PC-9 (cell line): Measurements from ENCODE around the gene C2orf49. TPM values are rescaled to one million over a fixed set of nuclear protein-coding genes. Genes with fewer than 3 reads are reported as not detected.

Experiments used
- BruUV-seq: library from RNA; stranded (reverse); fragments of 400-500 nt; replicated peaks from 2 replicates; lab custom pipeline; 2021; lab: Mats Ljungman, UMichigan
- CTCF ChIA-PET: fragments of 300-600 bp; sonication (Branson Sonifier 250); formaldehyde crosslinking; loops from one replicate; lab custom pipeline; 2022; ENCODE audit warnings: antibody characterized with exemption; lab: Charles Lee
- POLR2A ChIA-PET: fragments of 300-600 bp; sonication (Branson Sonifier 250); formaldehyde crosslinking; loops from one replicate; lab custom pipeline; 2022; ENCODE audit warnings: antibody characterized with exemption; ENCODE audit not compliant: unreplicated experiment; lab: Charles Lee
- DNase-seq, 2 experiments: peaks; one replicate each; pipeline versions ENCODE4 v3.0.0 to v3.0.0-alpha.2; 2015 to 2022; ENCODE audit warnings: mixed read lengths in 1 of 2
- H2AFZ ChIP-seq: fragments of 200-600 bp; sonication (generic); 2 replicates; pipeline ENCODE4 v1.8.1; 2017; ENCODE audit warnings: antibody characterized with exemption
- H3F3A ChIP-seq: fragments of 200-600 bp; sonication (generic); 2 replicates; pipeline ENCODE4 v1.8.1; 2017; ENCODE audit warnings: antibody characterized with exemption, mild to moderate bottlenecking, low read depth; ENCODE audit not compliant: insufficient read depth
- H3K27ac ChIP-seq: fragments of 200-600 bp; sonication (generic); 2 replicates; pipeline ENCODE4 v1.6.1; 2016; ENCODE audit warnings: mixed run types
- H3K27me3 ChIP-seq: fragments of 200-600 bp; sonication (generic); 2 replicates; pipeline ENCODE4 v1.6.1; 2016; ENCODE audit warnings: low read depth, mixed run types; ENCODE audit not compliant: insufficient read depth
- H3K36me3 ChIP-seq: fragments of 200-600 bp; sonication (generic); 2 replicates; pipeline ENCODE4 v1.6.1; 2016; ENCODE audit warnings: low read depth, mixed run types
- H3K4me1 ChIP-seq: fragments of 200-600 bp; sonication (generic); replicated peaks from 2 replicates; pipeline ENCODE4 v1.6.1; 2016; ENCODE audit warnings: mixed run types; ENCODE audit not compliant: insufficient read depth
- H3K4me2 ChIP-seq: fragments of 200-600 bp; sonication (generic); 2 replicates; pipeline ENCODE4 v1.6.1; 2017; ENCODE audit warnings: mixed run types
- H3K4me3 ChIP-seq: fragments of 200-600 bp; sonication (generic); 2 replicates; pipeline ENCODE4 v1.6.1; 2016; ENCODE audit warnings: mixed run types
- H3K79me2 ChIP-seq: fragments of 200-600 bp; sonication (generic); 2 replicates; pipeline ENCODE4 v1.6.1; 2017; ENCODE audit warnings: low read depth, mixed run types
- H3K9me2 ChIP-seq: fragments of 200-600 bp; sonication (generic); 2 replicates; pipeline ENCODE4 v1.8.1; 2017; ENCODE audit warnings: mild to moderate bottlenecking; ENCODE audit not compliant: insufficient read depth
- H3K9me3 ChIP-seq: fragments of 200-600 bp; sonication (generic); 2 replicates; pipeline ENCODE4 v1.8.1; 2016; ENCODE audit warnings: low read depth; ENCODE audit not compliant: insufficient read depth
- H4K20me1 ChIP-seq: fragments of 200-600 bp; sonication (generic); 2 replicates; pipeline ENCODE4 v1.8.1; 2017; ENCODE audit not compliant: insufficient read depth
- EZH2 ChIP-seq: fragments of 200-600 bp; sonication (generic); IDR thresholded peaks from 2 replicates; pipeline ENCODE4 v1.8.0; 2017; ENCODE audit warnings: antibody characterized with exemption, low read depth
- intact Hi-C: fragments of 100-400 bp; cut with micrococcal nuclease; formaldehyde crosslinking; loops from one replicate; pipeline ENCODE4 v1.10.0; 2022; ENCODE audit not compliant: unreplicated experiment
- total RNA-seq: library from RNA; stranded (reverse); gene quantifications from 2 replicates; pipeline ENCODE4 v1.2.3, GENCODE V29; 2021
- TF ChIP-seq, protein P1 (sequence below): fragments of 200-600 bp; sonication (generic); conservative IDR thresholded peaks from 2 replicates; pipeline ENCODE4 v1.6.1; 2017; ENCODE audit warnings: mixed run types, antibody characterized with exemption, mild to moderate bottlenecking, moderate library complexity

Gene C2orf49
- total RNA-seq, 1 experiment from 2014 or later = 16.2 TPM

DNA sequence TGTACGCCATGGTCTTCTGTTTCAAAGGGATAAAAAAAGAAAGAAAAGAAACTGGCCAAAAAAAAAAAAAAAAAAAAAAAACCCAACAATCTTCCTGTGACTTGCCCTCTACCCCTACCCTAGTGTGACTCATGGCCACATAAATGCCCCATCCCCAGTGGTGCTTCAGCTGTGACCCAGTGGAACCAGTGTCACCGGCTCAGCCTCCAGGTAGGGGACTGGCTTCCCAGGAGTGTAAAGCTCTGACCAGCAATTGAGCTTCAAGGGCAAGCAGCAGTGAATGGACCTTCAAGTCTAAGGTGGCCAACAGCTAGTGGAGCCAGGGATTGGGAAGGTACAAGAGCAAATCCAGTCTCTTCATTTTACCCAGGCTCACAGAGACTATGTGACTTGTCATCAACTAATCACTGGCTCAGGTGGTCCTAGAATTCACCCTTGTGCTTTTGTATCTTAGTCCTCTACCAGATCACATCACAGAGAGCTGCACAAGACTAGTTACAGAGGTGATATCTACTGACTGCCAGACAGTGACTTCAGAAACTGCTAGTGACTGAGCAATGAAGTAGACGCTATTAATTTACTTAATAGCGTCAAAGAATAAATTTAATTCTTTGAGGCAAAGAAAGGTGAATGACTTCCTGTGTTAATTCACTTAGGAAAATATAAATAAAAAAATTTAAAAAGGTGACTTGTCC is 6.5 kb upstream of the C2orf49 start:
- POLR2A ChIA-PET = interaction anchor here (0.6 to 0.7 kb wide), 2 partner anchors 50 to 217 kb away, joined by 3 to 4 read pairs; no protein-coding TSS in a partner anchor
- H3K9me2 ChIP-seq = no peaks in the 10 kb centered on the region
- H3K4me2 ChIP-seq = peak overlapping the region; percentile 99
- H3K4me3 ChIP-seq = peak overlapping the region; percentile 87; the same call in 1 of the 2 replicates
- no peaks in the 10 kb centered on the region for H3K36me3 ChIP-seq
- CTCF ChIA-PET = interaction anchor here (0.5 to 0.8 kb wide), 3 partner anchors 14 to 262 kb away, joined by 3 read pairs; no protein-coding TSS in a partner anchor
- no peaks in the 10 kb centered on the region for H3K9me3 ChIP-seq
- intact Hi-C loops = no loop called here
- DNase-seq = peak; percentile 57 to 75
- no peaks in the 10 kb centered on the region; the same call in 1 of the 2 replicates for H3F3A ChIP-seq
- H3K79me2 ChIP-seq = peaks cover 39% of the 10 kb centered on the region
- peaks cover 33% of the 10 kb centered on the region for H3K4me1 ChIP-seq
- TF ChIP-seq EZH2 = no peak
- TF ChIP-seq, protein P1, sequence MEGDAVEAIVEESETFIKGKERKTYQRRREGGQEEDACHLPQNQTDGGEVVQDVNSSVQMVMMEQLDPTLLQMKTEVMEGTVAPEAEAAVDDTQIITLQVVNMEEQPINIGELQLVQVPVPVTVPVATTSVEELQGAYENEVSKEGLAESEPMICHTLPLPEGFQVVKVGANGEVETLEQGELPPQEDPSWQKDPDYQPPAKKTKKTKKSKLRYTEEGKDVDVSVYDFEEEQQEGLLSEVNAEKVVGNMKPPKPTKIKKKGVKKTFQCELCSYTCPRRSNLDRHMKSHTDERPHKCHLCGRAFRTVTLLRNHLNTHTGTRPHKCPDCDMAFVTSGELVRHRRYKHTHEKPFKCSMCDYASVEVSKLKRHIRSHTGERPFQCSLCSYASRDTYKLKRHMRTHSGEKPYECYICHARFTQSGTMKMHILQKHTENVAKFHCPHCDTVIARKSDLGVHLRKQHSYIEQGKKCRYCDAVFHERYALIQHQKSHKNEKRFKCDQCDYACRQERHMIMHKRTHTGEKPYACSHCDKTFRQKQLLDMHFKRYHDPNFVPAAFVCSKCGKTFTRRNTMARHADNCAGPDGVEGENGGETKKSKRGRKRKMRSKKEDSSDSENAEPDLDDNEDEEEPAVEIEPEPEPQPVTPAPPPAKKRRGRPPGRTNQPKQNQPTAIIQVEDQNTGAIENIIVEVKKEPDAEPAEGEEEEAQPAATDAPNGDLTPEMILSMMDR = no peak
- peak overlapping the region; percentile 93 for H2AFZ ChIP-seq
- BruUV-seq = no TSS peak
- peak overlapping the region; percentile 69 for H3K27ac ChIP-seq
- no peaks in the 10 kb centered on the region for H3K27me3 ChIP-seq
- no peaks in the 10 kb centered on the region for H4K20me1 ChIP-seq

DNA sequence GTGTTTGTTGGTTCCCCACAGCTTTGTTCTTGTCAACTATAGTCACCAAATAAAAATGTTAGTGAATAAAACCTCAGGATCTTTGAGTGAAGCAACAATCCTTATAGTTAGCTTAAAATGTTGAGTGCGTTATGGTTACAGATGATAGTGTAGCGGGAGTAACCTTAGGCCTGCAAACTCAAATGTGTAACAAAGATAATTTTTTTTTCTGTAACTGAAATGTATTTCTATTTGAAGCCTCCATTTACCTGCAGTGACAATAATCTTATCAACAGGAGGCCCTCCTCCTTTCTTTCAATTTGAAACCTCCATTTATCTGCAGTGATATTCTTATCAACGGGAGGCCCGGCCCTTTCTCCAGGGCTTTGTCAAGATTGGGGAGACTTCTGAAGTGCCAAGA is 3.1 kb upstream of the C2orf49 start:
- ChIA-PET POLR2A (no interaction called here), CTCF (no interaction called here)
- TF ChIP-seq, protein P1 = no peak
- TF ChIP-seq EZH2 = no peak

DNA sequence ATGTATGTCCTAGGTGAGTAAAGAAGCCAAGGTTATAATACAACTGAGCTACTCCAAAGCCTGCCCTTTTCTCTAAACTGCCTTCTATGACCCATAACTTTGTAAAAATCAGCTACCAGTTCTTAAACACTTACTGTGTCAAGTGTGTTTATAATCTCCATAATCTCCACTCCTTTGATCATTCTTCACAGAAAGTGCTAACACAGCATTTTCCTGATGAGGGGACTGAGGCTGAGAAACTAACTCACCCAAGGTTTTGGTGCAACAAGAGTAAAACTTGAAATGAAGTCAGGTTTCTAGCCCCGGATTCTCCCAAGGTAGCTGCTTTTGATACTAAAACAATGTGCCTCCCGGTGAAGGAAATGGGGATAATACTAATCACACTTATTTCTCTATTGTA is 1.9 kb upstream of the C2orf49 start:
- intact Hi-C loops = no loop called here
- H3K4me3 ChIP-seq = no peak overlapping the region
- peaks cover 8% of the 10 kb centered on the region; the same call in 1 of the 2 replicates for H3K36me3 ChIP-seq
- POLR2A ChIA-PET = no interaction called here
- peaks cover 33% of the 10 kb centered on the region for H3K4me1 ChIP-seq
- H2AFZ ChIP-seq = no peak overlapping the region
- H4K20me1 ChIP-seq = no peaks in the 10 kb centered on the region; the same call in 1 of the 2 replicates
- H3K27me3 ChIP-seq = no peaks in the 10 kb centered on the region
- H3K27ac ChIP-seq = no peak overlapping the region
- no peak for TF ChIP-seq EZH2
- TF ChIP-seq, protein P1 = no peak
- peaks cover 4% of the 10 kb centered on the region; the same call in 1 of the 2 replicates for H3F3A ChIP-seq
- CTCF ChIA-PET = no interaction called here
- H3K9me3 ChIP-seq = no peaks in the 10 kb centered on the region
- H3K9me2 ChIP-seq = no peaks in the 10 kb centered on the region
- H3K79me2 ChIP-seq = peaks cover 46% of the 10 kb centered on the region
- no peak overlapping the region for H3K4me2 ChIP-seq
- BruUV-seq = no TSS peak
- DNase-seq = no peak

More for the DNA sequence above, 3.1 kb upstream of the C2orf49 start:
- no TSS peak for BruUV-seq
- Histone ChIP-seq H3K9me2 (no peaks in the 10 kb centered on the region), H3K27ac (no peak overlapping the region), H3K27me3 (no peaks in the 10 kb centered on the region), H3K4me1 (peaks cover 35% of the 10 kb centered on the region), H3K79me2 (peaks cover 39% of the 10 kb centered on the region), H3K4me2 (no peak overlapping the region), H3K36me3 (no peaks in the 10 kb centered on the region), H4K20me1 (no peaks in the 10 kb centered on the region), H3K9me3 (no peaks in the 10 kb centered on the region), H3K4me3 (no peak overlapping the region), H2AFZ (no peak overlapping the region), H3F3A (peaks cover 4% of the 10 kb centered on the region; the same call in 1 of the 2 replicates)
- DNase-seq = no peak
- intact Hi-C loops = no loop called here
